K562 (cell line): ENCODE data around the gene SPEF1. TPM values are rescaled to one million over a fixed set of nuclear protein-coding genes. Genes with fewer than 3 reads are reported as not detected.

Experiments used
- BDP1 ChIP-seq: IDR thresholded peaks from 3 replicates; pipeline ENCODE4 v1.6.1; 2011; ENCODE audit not compliant: insufficient read length, insufficient read depth
- FOXP4 ChIP-seq: sonication (generic); formaldehyde crosslinking; IDR thresholded peaks from 2 replicates; pipeline ENCODE4 v1.8.0; 2022; ENCODE audit warnings: mild to moderate bottlenecking, missing genetic modification reagents, borderline replicate concordance
- JUN ChIP-seq, 2 experiments: sonication (generic) in 1 of 2; formaldehyde crosslinking in 1 of 2; IDR thresholded peaks; 2 replicates each; pipeline versions ENCODE4 v1.6.1 to v1.8.0; 2012 to 2022; ENCODE audit warnings: borderline replicate concordance in 2 of 2, mild to moderate bottlenecking in 2 of 2, improper control_type of control experiment in 1 of 2, low read depth in 1 of 2, low read length in 1 of 2, missing genetic modification reagents in 1 of 2
- JUNB ChIP-seq: fragments of 450-650 bp; formaldehyde crosslinking; conservative IDR thresholded peaks from 2 replicates; pipeline ENCODE4 v1.4.0; 2020; ENCODE audit warnings: mild to moderate bottlenecking
- KAT2B ChIP-seq: IDR thresholded peaks from one replicate; pipeline ENCODE4 v1.6.1; 2012; ENCODE audit warnings: low read depth, mild to moderate bottlenecking, control low read depth, inconsistent platforms, low read length, moderate library complexity
- KDM5B ChIP-seq: fragments of 200-600 bp; sonication (generic); IDR thresholded peaks from 2 replicates; pipeline ENCODE4 v1.6.1; 2012; ENCODE audit warnings: low read depth, mild to moderate bottlenecking, moderate library complexity, low read length, control low read depth, inconsistent platforms; ENCODE audit not compliant: insufficient replicate concordance
- MAX ChIP-seq: sonication (generic); formaldehyde crosslinking; IDR thresholded peaks from 2 replicates; pipeline ENCODE4 v1.9.0; 2022; ENCODE audit warnings: mild to moderate bottlenecking, missing genetic modification reagents
- NR2C2 ChIP-seq, 2 experiments: fragments of 200-800 bp in 1 of 2; sonication (Bioruptor generic) in 1 of 2; sonication (generic) in 1 of 2; formaldehyde crosslinking in 1 of 2; IDR thresholded peaks; 2 replicates each; pipeline versions ENCODE4 v1.6.1 to v1.8.0; 2016 to 2022; ENCODE audit warnings: mild to moderate bottlenecking in 1 of 2, missing compliant biosample characterization in 1 of 2, missing genetic modification characterization in 1 of 2, missing genetic modification reagents in 1 of 2
- POLR2G ChIP-seq: fragments of 200-400 bp; formaldehyde crosslinking; IDR thresholded peaks from 2 replicates; pipeline ENCODE4 v1.6.1; 2017; ENCODE audit warnings: low read depth, mild to moderate bottlenecking, antibody characterized with exemption, low read length, moderate library complexity
- RCOR1 ChIP-seq, 2 experiments: IDR thresholded peaks; 2 replicates each; pipeline ENCODE4 v1.6.1; 2012; ENCODE audit warnings: low read depth in 2 of 2, low read length in 2 of 2, borderline replicate concordance in 1 of 2, improper control_type of control experiment in 1 of 2
- ZBTB7A ChIP-seq: IDR thresholded peaks from 2 replicates; pipeline ENCODE4 v1.6.1; 2011; ENCODE audit warnings: low read depth, mild to moderate bottlenecking, low read length, moderate library complexity, borderline replicate concordance; ENCODE audit not compliant: control insufficient read depth
- ZNF766 ChIP-seq: fragments of 200-800 bp; sonication (Bioruptor generic); conservative IDR thresholded peaks from 2 replicates; pipeline ENCODE4 v1.6.1; 2016; ENCODE audit warnings: missing genetic modification characterization, missing compliant biosample characterization
- polyA plus RNA-seq, 8 experiments: library from polyadenylated mRNA; depleted of rRNA in 4 of 8; stranded (reverse) in 5 of 8; unstranded in 3 of 8; fragments of >200 nt; fragmentation: Nextera tagmentation in 2 of 8; fragmentation: Illumina TruSeq in 1 of 8; extraction: Ambion mirVana in 2 of 8; extraction: Trizol in 1 of 8; gene quantifications; 2 replicates each; pipeline versions ENCODE4 v1.2.1 to v1.2.3, GENCODE V29; 2011 to 2014; ENCODE audit warnings: inconsistent platforms in 1 of 8, missing spikeins in 1 of 8
- total RNA-seq, 7 experiments: library from RNA; depleted of rRNA in 6 of 7; stranded (reverse); fragments of >200 nt in 6 of 7; fragmentation: Illumina TruSeq in 2 of 7; extraction: Trizol in 2 of 7; gene quantifications; 2 replicates each; pipeline versions ENCODE4 v1.2.1 to v1.2.3, GENCODE V29; 2011 to 2021; ENCODE audit warnings: low replicate concordance in 1 of 7
- TF ChIP-seq, protein P1 (sequence below): fragments of 450-650 bp; IDR thresholded peaks from 2 replicates; pipeline ENCODE4 v1.7.1; 2018; ENCODE audit warnings: mild to moderate bottlenecking, low read depth; ENCODE audit not compliant: partially characterized antibody
- TF ChIP-seq, protein P2 (sequence below): fragments of 250-450 bp; sonication (Bioruptor Pico); IDR thresholded peaks from 2 replicates; pipeline ENCODE4 v1.5.0; 2021
- TF ChIP-seq, protein P3 (sequence below): sonication (generic); formaldehyde crosslinking; IDR thresholded peaks from 2 replicates; pipeline ENCODE4 v1.8.0; 2022; ENCODE audit warnings: mild to moderate bottlenecking, missing genetic modification reagents

The SPEF1 gene
- total and polyA plus RNA-seq, 9 of the 15 experiments (the other 6 are each of a cell fraction or from before 2014, with no cell fraction given): not detected

GRCh38 chr20:3781153-3781910 lies at the start of gene SPEF1 (continued):
- TF ChIP-seq, protein P1, sequence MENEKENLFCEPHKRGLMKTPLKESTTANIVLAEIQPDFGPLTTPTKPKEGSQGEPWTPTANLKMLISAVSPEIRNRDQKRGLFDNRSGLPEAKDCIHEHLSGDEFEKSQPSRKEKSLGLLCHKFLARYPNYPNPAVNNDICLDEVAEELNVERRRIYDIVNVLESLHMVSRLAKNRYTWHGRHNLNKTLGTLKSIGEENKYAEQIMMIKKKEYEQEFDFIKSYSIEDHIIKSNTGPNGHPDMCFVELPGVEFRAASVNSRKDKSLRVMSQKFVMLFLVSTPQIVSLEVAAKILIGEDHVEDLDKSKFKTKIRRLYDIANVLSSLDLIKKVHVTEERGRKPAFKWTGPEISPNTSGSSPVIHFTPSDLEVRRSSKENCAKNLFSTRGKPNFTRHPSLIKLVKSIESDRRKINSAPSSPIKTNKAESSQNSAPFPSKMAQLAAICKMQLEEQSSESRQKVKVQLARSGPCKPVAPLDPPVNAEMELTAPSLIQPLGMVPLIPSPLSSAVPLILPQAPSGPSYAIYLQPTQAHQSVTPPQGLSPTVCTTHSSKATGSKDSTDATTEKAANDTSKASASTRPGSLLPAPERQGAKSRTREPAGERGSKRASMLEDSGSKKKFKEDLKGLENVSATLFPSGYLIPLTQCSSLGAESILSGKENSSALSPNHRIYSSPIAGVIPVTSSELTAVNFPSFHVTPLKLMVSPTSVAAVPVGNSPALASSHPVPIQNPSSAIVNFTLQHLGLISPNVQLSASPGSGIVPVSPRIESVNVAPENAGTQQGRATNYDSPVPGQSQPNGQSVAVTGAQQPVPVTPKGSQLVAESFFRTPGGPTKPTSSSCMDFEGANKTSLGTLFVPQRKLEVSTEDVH: no peak
- 0 out of 2 replicates have a peak, but pooled peaks have one; percentile 27 for TF ChIP-seq JUN (IDR thresholded peaks at IDR 0.05; ENCODE audit: borderline replicate concordance, low read depth, low read length)
- TF ChIP-seq JUN (CRISPR knock-in tag; IDR thresholded peaks at IDR 0.05; ENCODE audit: borderline replicate concordance): no peak
- peak; percentile 66; the same call in 1 of the 2 replicates for TF ChIP-seq ZNF766 (CRISPR knock-in tag)
- TF ChIP-seq JUNB: no peak
- TF ChIP-seq MAX (CRISPR knock-in tag): peak; percentile 13; the same call in 1 of the 2 replicates
- TF ChIP-seq KAT2B: no peak
- TF ChIP-seq, protein P2, sequence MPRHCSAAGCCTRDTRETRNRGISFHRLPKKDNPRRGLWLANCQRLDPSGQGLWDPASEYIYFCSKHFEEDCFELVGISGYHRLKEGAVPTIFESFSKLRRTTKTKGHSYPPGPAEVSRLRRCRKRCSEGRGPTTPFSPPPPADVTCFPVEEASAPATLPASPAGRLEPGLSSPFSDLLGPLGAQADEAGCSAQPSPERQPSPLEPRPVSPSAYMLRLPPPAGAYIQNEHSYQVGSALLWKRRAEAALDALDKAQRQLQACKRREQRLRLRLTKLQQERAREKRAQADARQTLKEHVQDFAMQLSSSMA (CRISPR knock-in tag): no peak
- TF ChIP-seq BDP1: no peak
- TF ChIP-seq RCOR1 (IDR thresholded peaks at IDR 0.05; ENCODE audit: borderline replicate concordance in 1 of 2, low read depth in 2 of 2, low read length in 2 of 2): peak in 1 of 2 experiments; percentile 37; a peak in 1 of 4 replicates
- TF ChIP-seq, protein P3, sequence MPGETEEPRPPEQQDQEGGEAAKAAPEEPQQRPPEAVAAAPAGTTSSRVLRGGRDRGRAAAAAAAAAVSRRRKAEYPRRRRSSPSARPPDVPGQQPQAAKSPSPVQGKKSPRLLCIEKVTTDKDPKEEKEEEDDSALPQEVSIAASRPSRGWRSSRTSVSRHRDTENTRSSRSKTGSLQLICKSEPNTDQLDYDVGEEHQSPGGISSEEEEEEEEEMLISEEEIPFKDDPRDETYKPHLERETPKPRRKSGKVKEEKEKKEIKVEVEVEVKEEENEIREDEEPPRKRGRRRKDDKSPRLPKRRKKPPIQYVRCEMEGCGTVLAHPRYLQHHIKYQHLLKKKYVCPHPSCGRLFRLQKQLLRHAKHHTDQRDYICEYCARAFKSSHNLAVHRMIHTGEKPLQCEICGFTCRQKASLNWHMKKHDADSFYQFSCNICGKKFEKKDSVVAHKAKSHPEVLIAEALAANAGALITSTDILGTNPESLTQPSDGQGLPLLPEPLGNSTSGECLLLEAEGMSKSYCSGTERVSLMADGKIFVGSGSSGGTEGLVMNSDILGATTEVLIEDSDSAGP (CRISPR knock-in tag): no peak
- peak; percentile 65 for TF ChIP-seq POLR2G
- no peak for TF ChIP-seq NR2C2 (CRISPR knock-in tag; IDR thresholded peaks at IDR 0.05)
- peak; percentile 24; the same call in 1 of the 2 replicates for TF ChIP-seq NR2C2 (tag; IDR thresholded peaks at IDR 0.05)
- TF ChIP-seq FOXP4 (CRISPR knock-in tag): 0 out of 2 replicates have a peak, but pooled peaks have one; percentile 20
- no peak for TF ChIP-seq ZBTB7A
- peak; percentile 52 for TF ChIP-seq KDM5B
